Stimulated activated CD4-positive, alpha-beta T cell treated with anti-CD3 and anti-CD28 coated beads, Interleukin-4, amount 100 ng/mL, for 4 hours (primary cell): ENCODE measurements around the gene POU5F2.

Experiments
- DNase-seq, 2 experiments: peaks; one replicate each; pipeline ENCODE4 v3.0.0-alpha.2; 2020

Gene POU5F2

DNA sequence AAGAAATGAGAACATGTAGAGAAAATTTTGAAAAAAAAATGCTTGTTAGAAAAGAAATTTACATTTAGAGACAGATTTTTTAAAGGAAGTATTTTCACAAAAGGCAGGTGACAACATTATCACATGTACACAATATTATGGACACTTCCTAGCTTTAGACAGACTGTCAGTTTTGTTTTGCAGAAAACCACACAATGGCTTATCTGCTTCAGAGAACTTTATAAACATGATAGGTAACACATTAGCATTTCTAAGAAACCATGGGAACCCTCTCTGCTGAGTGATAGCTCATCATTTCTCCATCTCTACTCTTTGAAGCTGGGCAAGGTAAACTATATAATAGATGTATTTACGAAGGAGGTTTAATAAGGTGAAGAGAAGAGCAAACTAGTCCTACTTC lies 25.6 kb downstream of the POU5F2 start:
- no peak for DNase-seq

DNA sequence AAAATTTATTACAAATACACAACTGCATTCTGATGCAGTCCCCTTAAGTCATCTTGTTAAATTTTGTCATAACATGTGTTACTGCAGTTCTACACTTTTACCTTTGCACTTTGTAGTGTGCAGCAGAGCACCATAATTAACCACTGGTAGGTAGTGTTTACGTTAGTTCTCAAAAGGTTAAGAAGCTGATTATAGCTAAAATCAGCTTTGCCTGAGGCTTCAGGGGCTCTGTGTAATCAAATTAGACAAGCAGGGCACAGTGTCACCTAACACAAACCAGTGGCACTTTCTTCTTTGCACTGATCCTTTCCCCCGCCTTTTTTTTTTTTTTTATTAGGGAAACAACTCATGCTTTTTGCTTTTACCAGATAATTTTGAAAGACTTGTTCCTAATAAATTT lies 26.1 kb downstream of the POU5F2 start:
- DNase-seq: no peak

DNA sequence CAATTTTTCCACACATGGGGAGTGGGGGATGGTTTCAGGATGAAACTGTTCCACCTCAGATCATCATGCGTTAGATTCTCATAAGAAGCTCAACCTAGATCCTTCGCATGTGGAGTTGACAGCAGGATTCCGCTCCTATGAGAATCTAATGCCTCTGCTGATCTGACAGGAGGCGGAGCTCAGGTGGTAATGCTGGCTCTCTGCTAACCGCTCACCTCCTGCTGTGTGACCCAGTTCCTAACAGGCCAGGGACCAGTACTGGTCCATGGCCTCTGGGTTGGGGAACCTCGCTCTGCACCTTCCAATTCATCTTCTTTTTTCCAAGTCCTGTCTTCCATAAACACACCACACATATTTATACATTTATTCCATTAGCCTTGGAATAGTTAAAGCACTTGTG lies 33.0 kb downstream of the POU5F2 start:
- no peak for DNase-seq

DNA sequence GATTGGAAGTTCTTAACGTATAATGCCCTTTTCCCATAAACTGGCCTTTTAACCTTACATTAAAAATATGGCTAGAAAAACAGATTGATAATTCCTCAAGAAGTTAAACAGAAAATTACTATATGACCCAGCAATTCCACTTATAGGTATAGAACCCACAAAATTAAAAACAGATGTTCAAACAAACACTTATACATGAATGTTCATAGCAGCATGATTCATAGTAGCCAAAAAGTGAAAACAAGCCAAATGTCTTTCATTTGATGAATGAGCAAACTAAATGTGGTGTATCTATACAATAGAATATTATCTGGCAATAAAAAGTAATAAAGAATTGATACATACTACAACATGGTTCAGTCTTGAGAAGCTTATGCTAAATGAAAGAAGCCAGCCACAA lies 35.5 kb downstream of the POU5F2 start:
- DNase-seq: no peak

DNA sequence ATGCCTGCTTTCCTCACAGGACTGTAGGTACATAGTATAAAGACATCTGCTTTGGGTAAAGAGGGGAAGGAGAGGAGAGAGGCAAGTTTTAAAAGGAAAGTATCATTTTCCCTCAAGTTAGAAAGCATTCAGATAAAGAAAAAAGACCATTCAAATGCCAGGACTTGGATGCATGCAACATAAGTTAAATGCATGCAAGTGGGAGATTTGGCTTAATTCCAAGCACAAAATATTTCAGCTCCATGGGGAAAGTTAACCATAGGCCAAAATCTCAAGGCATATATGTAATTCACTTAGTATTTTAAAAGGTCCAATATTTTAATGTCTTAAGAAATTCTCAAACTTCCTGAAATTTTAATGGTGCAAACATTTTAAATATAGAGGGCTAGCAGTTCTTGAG lies 36.4 kb downstream of the POU5F2 start:
- DNase-seq: no peak

DNA sequence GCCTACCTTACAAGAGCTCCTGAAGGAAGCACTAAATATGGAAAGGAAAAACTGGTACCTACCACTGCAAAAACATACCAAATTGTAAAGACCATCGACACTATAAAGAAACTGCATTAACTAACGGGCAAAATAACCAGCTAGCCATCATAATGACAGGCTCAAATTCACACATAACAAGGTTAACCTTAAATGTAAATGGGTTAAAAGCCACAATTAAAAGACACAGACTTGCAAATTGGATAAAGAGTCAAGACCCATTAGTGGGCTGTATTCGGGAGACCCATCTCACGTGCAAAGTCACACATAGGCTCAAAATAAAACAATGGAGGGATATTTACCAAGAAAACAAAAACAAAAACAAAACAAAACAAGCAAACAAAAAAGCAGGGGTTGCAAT lies 49.4 kb downstream of the POU5F2 start:
- DNase-seq: no peak
